ENCODE results near the gene EDIL3. TPM values are rescaled to one million over a fixed set of nuclear protein-coding genes. Genes with fewer than 3 reads are reported as not detected.

EDIL3 gene
- total RNA-seq, 4 donors from 2014 or later = 9.4 to 21.5 (median 17.5) TPM

GRCh38 chr5:83964271-83964670, 420.4 kb downstream of the EDIL3 start:
- Histone ChIP-seq H3K27ac (no peak overlapping the region), H3K4me1 (no peaks in the 10 kb centered on the region), H3K36me3 (no peaks in the 10 kb centered on the region), H3K27me3 (no peaks in the 10 kb centered on the region), H3K4me3 (no peak overlapping the region), H3K9me3 (no peaks in the 10 kb centered on the region)
- WGBS = 73% methylated on average over 1 of the region's 1 CpG
- TF ChIP-seq EP300 (IDR thresholded peaks at IDR 0.05) (no peak), POLR2AphosphoS5 (IDR thresholded peaks at IDR 0.05) (no peak), POLR2A (IDR thresholded peaks at IDR 0.05) (no peak), CTCF (IDR thresholded peaks at IDR 0.05) (no peak)
- no peak for DNase-seq (ENCODE audit: low spot score in 2 of 2)

DNA sequence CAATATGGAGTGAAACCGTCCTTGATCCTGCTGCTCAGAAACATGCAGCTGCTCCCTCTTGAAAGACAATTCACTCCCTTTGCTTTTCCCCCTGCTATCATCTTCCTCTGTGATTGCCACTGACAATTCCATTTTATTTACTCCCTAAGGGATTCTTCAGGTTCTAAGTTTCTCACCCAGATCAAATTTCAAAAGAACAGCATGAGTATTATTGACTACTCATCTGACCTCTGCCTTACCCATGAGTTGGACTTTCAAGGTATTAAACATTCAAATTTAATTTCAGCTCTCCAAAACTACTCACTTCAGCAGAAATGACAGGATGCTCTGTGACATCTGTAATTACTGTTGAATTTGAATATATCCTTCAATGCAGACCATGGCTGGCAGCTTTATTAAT, 427.5 kb downstream of the EDIL3 start:
- no peaks in the 10 kb centered on the region for H3K27me3 ChIP-seq
- 91% methylated on average over 1 of the region's 1 CpG for WGBS
- H3K4me1 ChIP-seq = no peaks in the 10 kb centered on the region
- no peak overlapping the region for H3K4me3 ChIP-seq
- H3K36me3 ChIP-seq = no peaks in the 10 kb centered on the region
- no peaks in the 10 kb centered on the region for H3K9me3 ChIP-seq
- no peak for TF ChIP-seq POLR2A (IDR thresholded peaks at IDR 0.05)
- no peak for TF ChIP-seq EP300 (IDR thresholded peaks at IDR 0.05)
- TF ChIP-seq CTCF (IDR thresholded peaks at IDR 0.05) = no peak
- no peak for TF ChIP-seq POLR2AphosphoS5 (IDR thresholded peaks at IDR 0.05)
- H3K27ac ChIP-seq = no peak overlapping the region
- DNase-seq (ENCODE audit: low spot score in 2 of 2) = no peak

GRCh38 chr5:83956386-83956785, 428.3 kb downstream of the EDIL3 start:
- Histone ChIP-seq H3K4me3 (no peak overlapping the region), H3K36me3 (no peaks in the 10 kb centered on the region), H3K4me1 (no peaks in the 10 kb centered on the region), H3K9me3 (no peaks in the 10 kb centered on the region), H3K27ac (no peak overlapping the region), H3K27me3 (no peaks in the 10 kb centered on the region)
- TF ChIP-seq POLR2AphosphoS5 (IDR thresholded peaks at IDR 0.05) (no peak), CTCF (IDR thresholded peaks at IDR 0.05) (no peak), EP300 (IDR thresholded peaks at IDR 0.05) (no peak), POLR2A (IDR thresholded peaks at IDR 0.05) (no peak)
- no peak for DNase-seq (ENCODE audit: low spot score in 2 of 2)

DNA sequence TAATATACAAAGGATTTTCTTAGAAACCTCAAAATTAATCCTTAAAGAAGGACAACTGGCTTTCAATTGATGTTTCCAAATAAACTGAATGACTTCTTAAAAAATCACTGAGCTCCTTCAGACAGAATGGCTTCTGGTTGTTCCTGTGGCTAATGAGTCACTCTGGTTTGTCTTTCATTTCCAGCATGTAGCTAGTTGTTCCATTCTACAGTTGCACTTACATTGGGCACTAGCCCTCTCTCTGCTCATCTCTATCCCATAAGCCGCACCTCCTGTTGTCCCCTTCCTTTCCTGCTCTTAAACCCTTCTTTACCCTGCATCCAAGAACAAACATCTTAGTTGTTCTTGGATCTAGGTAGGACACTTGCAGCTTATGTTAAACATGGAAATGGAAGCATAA, 428.8 kb downstream of the EDIL3 start:
- Histone ChIP-seq H3K27ac (no peak overlapping the region), H3K9me3 (no peaks in the 10 kb centered on the region), H3K4me3 (no peak overlapping the region), H3K27me3 (no peaks in the 10 kb centered on the region), H3K4me1 (no peaks in the 10 kb centered on the region), H3K36me3 (no peaks in the 10 kb centered on the region)
- TF ChIP-seq EP300 (IDR thresholded peaks at IDR 0.05) = no peak
- TF ChIP-seq POLR2AphosphoS5 (IDR thresholded peaks at IDR 0.05) = no peak
- no peak for TF ChIP-seq POLR2A (IDR thresholded peaks at IDR 0.05)
- no peak for TF ChIP-seq CTCF (IDR thresholded peaks at IDR 0.05)
- DNase-seq (ENCODE audit: low spot score in 2 of 2) = no peak
- WGBS = 91% methylated on average over 1 of the region's 1 CpG

- H3K27ac ChIP-seq = no peak overlapping the region
- H3K4me3 ChIP-seq = no peak overlapping the region
- WGBS = 79% methylated on average over 3 of the region's 3 CpGs
- no peaks in the 10 kb centered on the region for H3K4me1 ChIP-seq
- no peak for TF ChIP-seq POLR2A (IDR thresholded peaks at IDR 0.05)
- TF ChIP-seq EP300 (IDR thresholded peaks at IDR 0.05) = no peak
- TF ChIP-seq POLR2AphosphoS5 (IDR thresholded peaks at IDR 0.05) = no peak
- H3K9me3 ChIP-seq = no peaks in the 10 kb centered on the region
- no peaks in the 10 kb centered on the region for H3K27me3 ChIP-seq
- H3K36me3 ChIP-seq = no peaks in the 10 kb centered on the region
- DNase-seq (ENCODE audit: low spot score in 2 of 2) = no peak
These were observed 436.9 kb downstream of the EDIL3 start for GRCh38 chr5:83947763-83948162.

- H3K4me3 ChIP-seq = no peak overlapping the region
- 59% methylated on average over 6 of the region's 6 CpGs for WGBS
- H3K27me3 ChIP-seq = no peaks in the 10 kb centered on the region
- TF ChIP-seq POLR2A (IDR thresholded peaks at IDR 0.05) (no peak), POLR2AphosphoS5 (IDR thresholded peaks at IDR 0.05) (no peak)
- no peak for DNase-seq (ENCODE audit: low spot score in 2 of 2)
- H3K4me1 ChIP-seq = no peaks in the 10 kb centered on the region
- H3K27ac ChIP-seq = no peak overlapping the region
- H3K9me3 ChIP-seq = no peaks in the 10 kb centered on the region
- H3K36me3 ChIP-seq = no peaks in the 10 kb centered on the region
These were observed 438.2 kb downstream of the EDIL3 start for GRCh38 chr5:83946516-83946915.

Measured in suprapubic skin (tissue), 4 donors.